ENCODE measurements around the gene PRDM11. TPM values are rescaled to one million over a fixed set of nuclear protein-coding genes. Genes with fewer than 3 reads are reported as not detected.

Gene PRDM11
- total and polyA plus RNA-seq, 2 of the 8 experiments (the other 6 are each of a cell fraction or from before 2014, with no cell fraction given) = 3.6 to 11.7 TPM

GRCh38 chr11:45232341-45233080 is 86.1 kb downstream of the PRDM11 start:
- H3K23me2 ChIP-seq (ENCODE audit: low read depth, low read length) = no peaks in the 10 kb centered on the region
- H2BK12ac ChIP-seq (ENCODE audit: low read depth, low read length) = no peak overlapping the region
- no peak for DNase-seq (ENCODE audit: low read depth in 1 of 2, low spot score in 2 of 2)
- H2BK5ac ChIP-seq (ENCODE audit: low read depth, low read length) = no peak overlapping the region
- no peak overlapping the region for H2BK15ac ChIP-seq (ENCODE audit: low read length)
- no peak overlapping the region for H4K91ac ChIP-seq (replicated peaks; ENCODE audit: insufficient read length, low read length)
- H3K9me3 ChIP-seq (ENCODE audit: insufficient read depth in 2 of 2, low read depth in 1 of 2, low read length in 1 of 2) = no peaks in the 10 kb centered on the region
- H3K79me1 ChIP-seq (ENCODE audit: low read depth, low read length) = no peaks in the 10 kb centered on the region
- H3K14ac ChIP-seq (ENCODE audit: insufficient read length) = no peak overlapping the region
- 86% methylated on average over 4 of the region's 5 CpGs; no CpG with 5 or more reads in 1 of the 2 experiments for WGBS, 2 experiments (ENCODE audit: extremely low coverage in 1 of 2, insufficient coverage in 1 of 2, insufficient read length in 1 of 2, insufficient replicate concordance in 2 of 2, low coverage in 1 of 2, low lambda C conversion rate in 2 of 2, missing lambda C conversion rate in 1 of 2)
- H3K36me3 ChIP-seq (ENCODE audit: control insufficient read depth in 2 of 4, insufficient read depth in 4 of 4, low read length in 3 of 4) = no peaks in the 10 kb centered on the region
- ChIA-PET POLR2A (ENCODE audit: partially characterized antibody) (interaction anchor here (1.0 to 1.5 kb wide), 3 partner anchors 10 to 123 kb away, joined by 3 to 6 read pairs (median 3); no protein-coding TSS in a partner anchor), CTCF (ENCODE audit: partially characterized antibody) (interaction anchor here (0.6 to 9.7 kb wide), 37 partner anchors 10 to 592 kb away, joined by 3 to 78 read pairs (median 5); no protein-coding TSS in a partner anchor)
- H3K79me2 ChIP-seq (ENCODE audit: control insufficient read depth in 1 of 2, insufficient read depth in 2 of 2, low read length in 2 of 2) = no peaks in the 10 kb centered on the region
- no peak overlapping the region for H3K23ac ChIP-seq (ENCODE audit: insufficient read length)
- no peak overlapping the region for H2AK5ac ChIP-seq (ENCODE audit: low read depth, low read length)
- no peak for FAIRE-seq
- H3K4ac ChIP-seq (replicated peaks; ENCODE audit: insufficient read length, low read depth, low read length) = peak overlapping the region; percentile 58
- no peak overlapping the region for H3K4me3 ChIP-seq (ENCODE audit: extremely low read depth in 1 of 4, insufficient read depth in 2 of 4, low read depth in 3 of 4, low read length in 4 of 4)
- 0 out of 2 replicates have a peak overlapping the region, but pooled peaks have one; percentile 53 for H4K8ac ChIP-seq (ENCODE audit: extremely low read depth, insufficient read depth, low read length)
- peaks cover 0 to 4% (median 2%) of the 10 kb centered on the region in 4 experiments; a peak in 2 of 7 replicates for H3K4me1 ChIP-seq (replicated peaks in 1 of 4; ENCODE audit: control insufficient read depth in 3 of 4, insufficient read depth in 4 of 4, low read length in 3 of 4)
- H4K5ac ChIP-seq (ENCODE audit: insufficient read length, low read depth, low read length) = no peak overlapping the region
- H3K27ac ChIP-seq (ENCODE audit: low read depth, low read length) = no peak overlapping the region
- no peak overlapping the region for H3K4me2 ChIP-seq (ENCODE audit: insufficient read depth in 1 of 2, low read depth in 2 of 2, low read length in 2 of 2)
- no peak overlapping the region; the same call in 1 of the 2 replicates for H3K18ac ChIP-seq (ENCODE audit: extremely low read depth, low read length)
- no peak overlapping the region for H3K56ac ChIP-seq (replicated peaks; ENCODE audit: insufficient read length, low read depth, low read length)
- H2BK120ac ChIP-seq (replicated peaks; ENCODE audit: low read depth, low read length) = no peak overlapping the region
- peaks cover 0 to 2% of the 10 kb centered on the region in 2 experiments for H4K20me1 ChIP-seq (replicated peaks in 1 of 2; ENCODE audit: control insufficient read depth in 1 of 2, insufficient read depth in 2 of 2, low read length in 2 of 2)
- no peak overlapping the region for H2AFZ ChIP-seq (ENCODE audit: low read length)
- H2BK20ac ChIP-seq (ENCODE audit: low read length) = no peak overlapping the region
- H3K27me3 ChIP-seq (replicated peaks in 1 of 4; ENCODE audit: control insufficient read depth in 3 of 4, extremely low read depth in 1 of 4, insufficient read depth in 3 of 4, low read length in 3 of 4) = no peaks in the 10 kb centered on the region
- H3K9ac ChIP-seq (replicated peaks in 1 of 4; ENCODE audit: extremely low read depth in 1 of 4, low read depth in 3 of 4, low read length in 3 of 4) = no peak overlapping the region
- TF ChIP-seq JUND (IDR thresholded peaks at IDR 0.05; ENCODE audit: low read length) (0 out of 2 replicates have a peak, but pooled peaks have one; percentile 40), HDAC6 (IDR thresholded peaks at IDR 0.05; ENCODE audit: low read depth, low read length) (no peak), EP300 (IDR thresholded peaks at IDR 0.05; ENCODE audit: borderline replicate concordance in 1 of 2, low read depth in 2 of 2, low read length in 2 of 2) (peak in 1 of 2 experiments; percentile 70; a peak in 1 of 3 replicates), GTF2F1 (IDR thresholded peaks at IDR 0.05; ENCODE audit: borderline replicate concordance, low read depth, low read length) (no peak), CHD1 (IDR thresholded peaks at IDR 0.05; ENCODE audit: low read depth, low read length) (no peak; the same call in 1 of the 2 replicates)

All from H1 (cell line).